Measurements from ENCODE around the gene MTLN.

DNA sequence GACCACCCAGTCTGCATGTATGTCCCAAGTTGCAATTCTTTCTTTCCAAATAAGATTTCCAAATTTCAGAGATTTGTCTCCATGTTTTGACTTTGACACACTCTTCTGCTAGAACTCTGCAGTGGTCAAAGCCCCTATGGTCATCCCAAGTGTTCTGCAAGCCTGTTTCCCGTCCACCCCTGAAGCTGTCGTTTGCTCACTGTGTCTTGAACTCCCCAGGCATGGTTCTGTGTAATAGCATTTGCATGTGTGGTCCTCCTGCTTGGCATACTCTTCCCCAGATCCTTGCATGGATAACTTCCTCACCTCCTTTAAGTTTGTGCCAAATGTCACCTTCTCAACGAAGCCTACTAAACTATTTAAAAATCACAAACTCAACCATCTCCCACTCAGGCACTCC is 3.9 kb upstream of the MTLN start:
- TF ChIP-seq EP300 (IDR thresholded peaks at IDR 0.05; ENCODE audit: borderline replicate concordance in 1 of 2, low read depth in 2 of 2, low read length in 2 of 2): no peak
- no peak for TF ChIP-seq NRF1 (IDR thresholded peaks at IDR 0.05; ENCODE audit: low read depth, low read length)
- no peak for TF ChIP-seq CTCF (IDR thresholded peaks at IDR 0.05; ENCODE audit: control extremely low read depth in 1 of 3, insufficient read depth in 1 of 3, low read depth in 1 of 3, low read length in 3 of 3)
- TF ChIP-seq, protein P1, sequence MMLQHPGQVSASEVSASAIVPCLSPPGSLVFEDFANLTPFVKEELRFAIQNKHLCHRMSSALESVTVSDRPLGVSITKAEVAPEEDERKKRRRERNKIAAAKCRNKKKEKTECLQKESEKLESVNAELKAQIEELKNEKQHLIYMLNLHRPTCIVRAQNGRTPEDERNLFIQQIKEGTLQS (IDR thresholded peaks at IDR 0.05; ENCODE audit: insufficient read depth, low read depth, low read length): no peak
- no peak for TF ChIP-seq POLR2AphosphoS5 (IDR thresholded peaks at IDR 0.05; ENCODE audit: low read depth, low read length)
- TF ChIP-seq GABPA (IDR thresholded peaks at IDR 0.05; ENCODE audit: borderline replicate concordance, insufficient read depth, low read length): no peak
- TF ChIP-seq SIN3A (conservative IDR thresholded peaks at IDR 0.05 in 1 of 2, IDR thresholded peaks at IDR 0.05 in 1 of 2; ENCODE audit: low read depth in 1 of 2, low read length in 2 of 2): no peak
- TF ChIP-seq JUND (IDR thresholded peaks at IDR 0.05; ENCODE audit: low read length): no peak

Data from H1 (cell line).